ENCODE data around the gene YOD1. TPM values are rescaled to one million over a fixed set of nuclear protein-coding genes. Genes with fewer than 3 reads are reported as not detected.

YOD1 gene
- total and polyA plus RNA-seq, 2 of the 13 experiments (the other 11 are each of a cell fraction or from before 2014, with no cell fraction given) = 3.4 to 9.1 TPM

DNA sequence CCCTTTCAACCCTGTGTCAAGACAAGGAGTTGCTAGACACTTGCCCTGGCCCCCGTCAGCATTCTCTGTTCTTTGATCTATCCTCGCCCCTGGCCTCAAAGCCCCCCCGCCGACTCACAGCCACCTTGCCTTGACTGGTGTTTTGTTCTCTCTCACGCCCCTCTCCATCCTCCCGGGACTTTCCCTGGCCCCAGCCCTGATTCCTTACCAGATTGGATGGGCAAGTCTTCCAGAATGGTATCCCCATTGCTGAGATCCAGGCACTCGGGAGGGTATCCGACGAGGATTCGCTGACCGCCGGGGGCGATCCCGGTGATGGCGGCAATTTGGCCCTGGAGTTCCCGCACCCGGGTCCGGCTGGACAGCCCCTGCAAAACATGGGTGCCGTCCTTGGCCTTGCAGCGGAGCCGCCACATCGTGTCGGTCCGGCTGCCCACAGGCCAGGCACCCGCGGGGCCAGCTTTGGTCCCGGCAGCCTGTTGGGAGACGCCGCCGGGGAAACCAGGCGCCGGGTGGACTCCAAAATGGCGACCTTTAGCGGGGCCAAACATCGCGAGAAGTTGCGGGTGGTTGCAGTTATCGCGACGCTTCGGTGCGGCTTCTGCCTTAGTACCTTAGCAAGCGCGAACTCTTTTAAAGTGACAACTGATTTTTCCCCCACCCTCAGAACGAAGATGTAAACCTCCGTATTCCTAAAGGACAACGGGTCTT lies 373 bp downstream of the YOD1 start (continued):
- TF ChIP-seq, protein P1, sequence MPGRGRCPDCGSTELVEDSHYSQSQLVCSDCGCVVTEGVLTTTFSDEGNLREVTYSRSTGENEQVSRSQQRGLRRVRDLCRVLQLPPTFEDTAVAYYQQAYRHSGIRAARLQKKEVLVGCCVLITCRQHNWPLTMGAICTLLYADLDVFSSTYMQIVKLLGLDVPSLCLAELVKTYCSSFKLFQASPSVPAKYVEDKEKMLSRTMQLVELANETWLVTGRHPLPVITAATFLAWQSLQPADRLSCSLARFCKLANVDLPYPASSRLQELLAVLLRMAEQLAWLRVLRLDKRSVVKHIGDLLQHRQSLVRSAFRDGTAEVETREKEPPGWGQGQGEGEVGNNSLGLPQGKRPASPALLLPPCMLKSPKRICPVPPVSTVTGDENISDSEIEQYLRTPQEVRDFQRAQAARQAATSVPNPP (CRISPR knock-in tag; IDR thresholded peaks at IDR 0.05) = 0 out of 2 replicates have a peak, but pooled peaks have one; percentile 22
- TF ChIP-seq RBFOX2 (IDR thresholded peaks at IDR 0.05; ENCODE audit: low read depth, low read length) = peak; percentile 91
- TF ChIP-seq SOX6 (IDR thresholded peaks at IDR 0.05) = no peak
- TF ChIP-seq SOX6 (CRISPR knock-in tag; IDR thresholded peaks at IDR 0.05) = peak; percentile 51; the same call in 1 of the 2 replicates
- peak; percentile 34 for TF ChIP-seq SPEN (CRISPR knock-in tag; IDR thresholded peaks at IDR 0.05; ENCODE audit: low read depth)
- TF ChIP-seq CHD2 (IDR thresholded peaks at IDR 0.05; ENCODE audit: low read depth, low read length) = peak; percentile 96
- no peak for TF ChIP-seq GZF1 (CRISPR knock-in tag; IDR thresholded peaks at IDR 0.05)
- TF ChIP-seq NR3C1 (CRISPR knock-in tag; IDR thresholded peaks at IDR 0.05) = no peak
- TF ChIP-seq ZFP82 (CRISPR knock-in tag; IDR thresholded peaks at IDR 0.05; ENCODE audit: borderline replicate concordance) = no peak
- TF ChIP-seq, protein P2, sequence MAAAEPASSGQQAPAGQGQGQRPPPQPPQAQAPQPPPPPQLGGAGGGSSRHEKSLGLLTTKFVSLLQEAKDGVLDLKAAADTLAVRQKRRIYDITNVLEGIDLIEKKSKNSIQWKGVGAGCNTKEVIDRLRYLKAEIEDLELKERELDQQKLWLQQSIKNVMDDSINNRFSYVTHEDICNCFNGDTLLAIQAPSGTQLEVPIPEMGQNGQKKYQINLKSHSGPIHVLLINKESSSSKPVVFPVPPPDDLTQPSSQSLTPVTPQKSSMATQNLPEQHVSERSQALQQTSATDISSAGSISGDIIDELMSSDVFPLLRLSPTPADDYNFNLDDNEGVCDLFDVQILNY (CRISPR knock-in tag; conservative IDR thresholded peaks at IDR 0.05) = no peak
- TF ChIP-seq ZNF557 (CRISPR knock-in tag; IDR thresholded peaks at IDR 0.05) = no peak
- 0 out of 2 replicates have a peak, but pooled peaks have one; percentile 36 for TF ChIP-seq YEATS4 (CRISPR knock-in tag; IDR thresholded peaks at IDR 0.05; ENCODE audit: borderline replicate concordance)
- no peak for TF ChIP-seq ZNF878 (CRISPR knock-in tag; IDR thresholded peaks at IDR 0.05)
- no peak for TF ChIP-seq TSC22D2 (CRISPR knock-in tag; IDR thresholded peaks at IDR 0.05; ENCODE audit: borderline replicate concordance)
- TF ChIP-seq POLR2A (IDR thresholded peaks at IDR 0.05; ENCODE audit: insufficient read depth in 1 of 2, low read depth in 2 of 2, low read length in 2 of 2) = peak; percentile 54 to 66
- TF ChIP-seq MIER3 (CRISPR knock-in tag; IDR thresholded peaks at IDR 0.05; ENCODE audit: borderline replicate concordance) = no peak
- 0 out of 2 replicates have a peak, but pooled peaks have one; percentile 24 for TF ChIP-seq ZNF414 (CRISPR knock-in tag; IDR thresholded peaks at IDR 0.05)
- no peak for TF ChIP-seq ZNF672 (CRISPR knock-in tag; IDR thresholded peaks at IDR 0.05)
- no peak for TF ChIP-seq IRX3 (CRISPR knock-in tag; IDR thresholded peaks at IDR 0.05; ENCODE audit: borderline replicate concordance, low read depth)
- peak; percentile 65; the same call in 1 of the 2 replicates for TF ChIP-seq SIN3A (IDR thresholded peaks at IDR 0.05; ENCODE audit: borderline replicate concordance, low read depth, low read length)
- TF ChIP-seq ZNF446 (CRISPR knock-in tag; IDR thresholded peaks at IDR 0.05) = 0 out of 2 replicates have a peak, but pooled peaks have one; percentile 29
- TF ChIP-seq ASH2L (IDR thresholded peaks at IDR 0.05; ENCODE audit: insufficient read length, low read depth, low read length) = peak; percentile 82
- no peak for TF ChIP-seq MIER2 (CRISPR knock-in tag; IDR thresholded peaks at IDR 0.05)
- peak; percentile 94 for TF ChIP-seq NFATC3 (CRISPR knock-in tag; IDR thresholded peaks at IDR 0.05)
- TF ChIP-seq ZIK1 (CRISPR knock-in tag; IDR thresholded peaks at IDR 0.05; ENCODE audit: borderline replicate concordance, low read depth) = no peak
- TF ChIP-seq, protein P3, sequence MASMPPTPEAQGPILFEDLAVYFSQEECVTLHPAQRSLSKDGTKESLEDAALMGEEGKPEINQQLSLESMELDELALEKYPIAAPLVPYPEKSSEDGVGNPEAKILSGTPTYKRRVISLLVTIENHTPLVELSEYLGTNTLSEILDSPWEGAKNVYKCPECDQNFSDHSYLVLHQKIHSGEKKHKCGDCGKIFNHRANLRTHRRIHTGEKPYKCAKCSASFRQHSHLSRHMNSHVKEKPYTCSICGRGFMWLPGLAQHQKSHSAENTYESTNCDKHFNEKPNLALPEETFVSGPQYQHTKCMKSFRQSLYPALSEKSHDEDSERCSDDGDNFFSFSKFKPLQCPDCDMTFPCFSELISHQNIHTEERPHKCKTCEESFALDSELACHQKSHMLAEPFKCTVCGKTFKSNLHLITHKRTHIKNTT (CRISPR knock-in tag; IDR thresholded peaks at IDR 0.05) = no peak
- TF ChIP-seq LCORL (IDR thresholded peaks at IDR 0.05) = no peak
- no peak for TF ChIP-seq LCORL (CRISPR knock-in tag; IDR thresholded peaks at IDR 0.05)
- TF ChIP-seq MTA1 (CRISPR knock-in tag; IDR thresholded peaks at IDR 0.05; ENCODE audit: borderline replicate concordance) = 0 out of 2 replicates have a peak, but pooled peaks have one; percentile 47
- TF ChIP-seq RFX1 (IDR thresholded peaks at IDR 0.05) = no peak
